SK-N-MC (cell line): ENCODE data around the gene KCNAB3.

Experiments
- EZH2 ChIP-seq: fragments of 200-600 bp; sonication (generic); IDR thresholded peaks from one replicate; pipeline ENCODE4 v1.6.1; 2017; ENCODE audit warnings: antibody characterized with exemption
- POLR2AphosphoS5 ChIP-seq: IDR thresholded peaks from 2 replicates; pipeline ENCODE4 v1.6.1; 2012; ENCODE audit warnings: mild to moderate bottlenecking, low read depth, low read length, borderline replicate concordance

DNA sequence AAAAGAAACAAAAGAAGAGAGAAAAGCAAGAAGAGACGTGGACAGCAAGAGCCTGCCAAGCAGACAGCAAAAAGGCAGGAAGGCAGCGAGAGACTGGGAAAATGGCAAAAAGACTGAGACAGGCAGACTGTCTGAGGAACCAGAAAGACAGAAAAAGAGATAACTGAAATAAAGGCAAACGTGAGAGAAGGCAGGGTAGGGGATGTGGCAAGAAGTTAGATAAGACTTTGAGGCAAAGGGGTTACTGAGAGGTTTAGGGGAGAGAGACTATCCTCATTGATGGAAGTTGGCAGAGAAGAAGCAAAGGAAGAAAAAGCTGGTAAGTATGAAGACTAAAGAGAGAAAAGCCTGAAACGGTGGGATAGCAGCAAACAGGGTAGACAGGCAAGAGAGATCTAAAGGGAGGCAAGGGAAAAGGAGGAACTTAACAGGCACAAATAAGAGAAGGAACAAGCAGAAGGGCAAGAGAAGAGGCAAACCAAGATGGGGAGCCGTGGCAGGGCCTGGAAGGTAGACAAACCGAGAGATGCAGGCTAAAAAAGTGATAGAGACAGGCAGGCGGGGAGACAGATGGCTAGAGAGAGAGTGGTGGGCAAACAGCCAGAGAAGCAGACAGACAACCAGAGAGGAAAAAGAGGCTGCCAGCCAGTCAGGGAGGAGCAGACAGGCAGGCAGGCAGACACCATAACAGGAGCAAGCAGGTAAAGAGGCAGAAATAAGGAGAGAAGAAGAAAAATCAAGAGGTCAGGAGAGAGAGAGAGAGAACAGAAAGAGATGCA, 48.2 kb downstream of the KCNAB3 start:
- TF ChIP-seq POLR2AphosphoS5, result no peak
- no peak for TF ChIP-seq EZH2
